Heart left ventricle (tissue), 13 donors: Measurements from ENCODE around the gene S1PR5.

Experiments used
- CTCF ChIP-seq, 12 donors: fragments of 200-600 bp; sonication (generic) in 4 of 12; IDR thresholded peaks; one replicate each; pipeline versions ENCODE4 v1.5.0 to v1.8.0; 2018 to 2022; ENCODE audit warnings: antibody characterized with exemption in 12 of 12, mild to moderate bottlenecking in 5 of 12
- POLR2A ChIP-seq, 2 donors: fragments of 450-650 bp; IDR thresholded peaks; one replicate each; pipeline ENCODE4 v1.6.1; 2017; ENCODE audit warnings: antibody characterized with exemption in 2 of 2, mild to moderate bottlenecking in 2 of 2, moderate library complexity in 2 of 2
- donor health status: ischemic (EF 13 %, LVEDD 7.1; RV severe dilation, severe dysfunction).
- donor health status: DM: no; HTN: yes; CAD: no.
- donor health status: DM: no; HTN: no; CAD: no.
- donor health status: ischemic (EF 25% LVEDD 6.9; RV normal size, moderate dysfunction).
- donor health status: ischemic (EF 25% LVEDD 5.7; RV mildly dilated, moderate dysfunction).
- donor health status: ischemic (EF 35%, LVEDD 5.7; RV mildly dilated, moderate dysfunction).
- donor health status: nonischemic (EF 11% LVEDD 7.7; RV severe dilation, severe dysfunction).
- donor health status: DM: yes; HTN: yes; CAD: no.
- donor health status: PGD.
- donor health status: ischemic (EF 29% LVEDD 5.4; RV normal size, mild dysfunction).
- donor health status: nonischemic (EF 23%, LVEDD 6.1; RV moderate dilation, normal function).

GRCh38 chr19:10508707-10509106 lies 8.5 kb downstream of the S1PR5 start:
- TF ChIP-seq POLR2A (IDR thresholded peaks at IDR 0.05) (no peak), CTCF (IDR thresholded peaks at IDR 0.05) (no peak)
